Neutrophil (primary cell): ENCODE data around the gene BRSK2.
"Not testable (repeated sequence)": the region's sequence is repeated elsewhere in the genome, so short reads cannot be mapped to it uniquely, and the experiment has no call there.

Experiments
- H3K27ac ChIP-seq: fragments of 200-600 bp; sonication (generic); 2 replicates; pipeline ENCODE4 v1.5.1; 2016; ENCODE audit warnings: mild to moderate bottlenecking, moderate library complexity
- H3K27me3 ChIP-seq: fragments of 200-600 bp; sonication (generic); 2 replicates; pipeline ENCODE4 v1.6.0; 2016; ENCODE audit warnings: mild to moderate bottlenecking
- H3K36me3 ChIP-seq: fragments of 200-600 bp; sonication (generic); 2 replicates; pipeline ENCODE4 v1.5.1; 2017
- H3K4me1 ChIP-seq, 2 experiments: fragments of 200-600 bp in 1 of 2; sonication (generic) in 1 of 2; 1 replicate in 1 of 2; 2 replicates in 1 of 2; pipeline versions ENCODE4 v1.5.1 to v1.6.1; 2013 to 2016; ENCODE audit warnings: low read depth in 1 of 2, low read length in 1 of 2, mild to moderate bottlenecking in 1 of 2, moderate library complexity in 1 of 2; ENCODE audit not compliant: control insufficient read depth in 1 of 2, insufficient read depth in 1 of 2
- H3K4me3 ChIP-seq, 2 experiments: fragments of 200-600 bp in 1 of 2; sonication (generic) in 1 of 2; 1 replicate in 1 of 2; 2 replicates in 1 of 2; pipeline ENCODE4 v1.5.1; 2013 to 2016; ENCODE audit warnings: low read depth in 1 of 2, low read length in 1 of 2, mild to moderate bottlenecking in 1 of 2, moderate library complexity in 1 of 2
- H3K9me3 ChIP-seq: fragments of 200-600 bp; sonication (generic); 2 replicates; pipeline ENCODE4 v1.5.1; 2016
- TF ChIP-seq, protein P1 (sequence below): fragments of 200-600 bp; sonication (generic); IDR thresholded peaks from 2 replicates; pipeline ENCODE4 v1.5.1; 2016; ENCODE audit warnings: antibody characterized with exemption

The BRSK2 gene

DNA sequence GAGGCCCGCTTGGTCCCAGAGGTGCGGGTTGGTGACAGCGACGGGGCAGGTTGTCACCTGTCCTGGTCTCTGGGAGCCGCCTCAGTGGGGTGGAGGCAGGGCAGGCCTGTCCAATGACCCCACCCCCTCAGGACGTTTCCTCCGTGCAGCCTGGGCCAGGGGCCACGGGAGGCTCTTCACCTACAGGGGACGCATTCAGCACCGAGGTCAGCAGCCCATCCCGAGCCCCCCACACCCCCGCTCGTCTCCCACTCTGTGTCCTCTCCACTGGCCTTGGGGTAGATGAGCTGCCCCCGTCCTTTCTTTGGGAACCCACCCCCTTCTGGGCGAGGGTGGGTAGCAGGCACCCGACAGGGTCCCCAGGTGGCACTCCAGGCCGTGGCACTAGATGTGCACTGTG is 35.7 kb downstream of the BRSK2 start:
- Histone ChIP-seq H3K27ac (no peak overlapping the region), H3K36me3 (no peaks in the 10 kb centered on the region), H3K4me1 (no peaks in the 10 kb centered on the region), H3K4me3 (no peak overlapping the region), H3K9me3 (no peaks in the 10 kb centered on the region), H3K27me3 (no peaks in the 10 kb centered on the region)
- TF ChIP-seq, protein P1, sequence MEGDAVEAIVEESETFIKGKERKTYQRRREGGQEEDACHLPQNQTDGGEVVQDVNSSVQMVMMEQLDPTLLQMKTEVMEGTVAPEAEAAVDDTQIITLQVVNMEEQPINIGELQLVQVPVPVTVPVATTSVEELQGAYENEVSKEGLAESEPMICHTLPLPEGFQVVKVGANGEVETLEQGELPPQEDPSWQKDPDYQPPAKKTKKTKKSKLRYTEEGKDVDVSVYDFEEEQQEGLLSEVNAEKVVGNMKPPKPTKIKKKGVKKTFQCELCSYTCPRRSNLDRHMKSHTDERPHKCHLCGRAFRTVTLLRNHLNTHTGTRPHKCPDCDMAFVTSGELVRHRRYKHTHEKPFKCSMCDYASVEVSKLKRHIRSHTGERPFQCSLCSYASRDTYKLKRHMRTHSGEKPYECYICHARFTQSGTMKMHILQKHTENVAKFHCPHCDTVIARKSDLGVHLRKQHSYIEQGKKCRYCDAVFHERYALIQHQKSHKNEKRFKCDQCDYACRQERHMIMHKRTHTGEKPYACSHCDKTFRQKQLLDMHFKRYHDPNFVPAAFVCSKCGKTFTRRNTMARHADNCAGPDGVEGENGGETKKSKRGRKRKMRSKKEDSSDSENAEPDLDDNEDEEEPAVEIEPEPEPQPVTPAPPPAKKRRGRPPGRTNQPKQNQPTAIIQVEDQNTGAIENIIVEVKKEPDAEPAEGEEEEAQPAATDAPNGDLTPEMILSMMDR, result no peak

DNA sequence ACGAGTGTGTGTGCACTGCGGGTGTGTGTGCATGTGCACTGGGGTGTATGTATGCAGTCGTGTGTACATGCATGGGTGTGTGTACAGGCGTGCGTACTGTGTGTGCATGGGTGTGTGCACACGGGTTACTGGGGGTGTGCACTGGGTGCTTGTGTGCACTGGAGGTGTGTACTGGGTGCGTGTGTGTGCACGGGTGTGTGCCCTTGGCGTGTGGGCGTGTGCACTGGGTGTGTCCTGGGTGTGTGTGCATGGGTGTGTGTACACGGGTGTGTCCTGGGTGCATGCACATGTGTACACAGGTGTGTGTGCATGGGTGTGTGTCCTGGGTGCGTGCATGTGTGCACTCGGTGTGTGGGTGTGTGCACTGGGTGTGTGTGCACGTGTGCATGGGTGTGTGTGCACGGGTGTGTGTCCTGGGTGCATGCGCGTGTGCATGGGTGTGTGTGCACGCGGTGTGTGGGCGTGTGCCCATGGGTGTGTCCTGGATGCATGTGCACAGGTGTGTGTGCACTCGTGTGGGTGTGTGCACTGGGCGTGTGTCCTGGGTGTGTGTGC is 39.1 kb downstream of the BRSK2 start:
- Histone ChIP-seq H3K4me1 (no peaks in the 10 kb centered on the region), H3K27ac (no peak overlapping the region), H3K4me3 (no peak overlapping the region), H3K9me3 (no peaks in the 10 kb centered on the region), H3K27me3 (no peaks in the 10 kb centered on the region), H3K36me3 (no peaks in the 10 kb centered on the region)
- TF ChIP-seq, protein P1, result no peak

DNA sequence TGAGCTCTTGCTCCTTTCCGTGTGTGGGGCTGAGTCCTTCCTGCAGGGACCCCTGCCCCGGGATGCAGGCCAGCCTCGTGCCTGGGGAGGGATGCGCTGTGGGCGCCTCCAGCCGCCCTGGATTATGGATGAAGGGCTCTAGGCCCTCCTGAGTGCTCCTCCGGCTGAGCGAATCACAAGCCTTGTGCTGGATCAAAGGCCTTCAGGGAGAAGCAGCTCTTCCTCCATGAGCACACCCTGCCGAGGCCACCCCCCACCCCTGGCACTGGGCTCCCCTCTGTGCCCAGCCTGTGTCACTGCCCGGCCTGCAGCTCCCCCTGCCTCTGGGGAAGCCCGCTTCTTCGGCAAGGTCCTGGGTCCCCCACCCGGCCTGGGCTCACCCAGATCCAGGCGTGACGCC is 43.8 kb downstream of the BRSK2 start:
- TF ChIP-seq, protein P1, result no peak
- H3K36me3 ChIP-seq, result no peaks in the 10 kb centered on the region
- H3K27ac ChIP-seq, result no peak overlapping the region

DNA sequence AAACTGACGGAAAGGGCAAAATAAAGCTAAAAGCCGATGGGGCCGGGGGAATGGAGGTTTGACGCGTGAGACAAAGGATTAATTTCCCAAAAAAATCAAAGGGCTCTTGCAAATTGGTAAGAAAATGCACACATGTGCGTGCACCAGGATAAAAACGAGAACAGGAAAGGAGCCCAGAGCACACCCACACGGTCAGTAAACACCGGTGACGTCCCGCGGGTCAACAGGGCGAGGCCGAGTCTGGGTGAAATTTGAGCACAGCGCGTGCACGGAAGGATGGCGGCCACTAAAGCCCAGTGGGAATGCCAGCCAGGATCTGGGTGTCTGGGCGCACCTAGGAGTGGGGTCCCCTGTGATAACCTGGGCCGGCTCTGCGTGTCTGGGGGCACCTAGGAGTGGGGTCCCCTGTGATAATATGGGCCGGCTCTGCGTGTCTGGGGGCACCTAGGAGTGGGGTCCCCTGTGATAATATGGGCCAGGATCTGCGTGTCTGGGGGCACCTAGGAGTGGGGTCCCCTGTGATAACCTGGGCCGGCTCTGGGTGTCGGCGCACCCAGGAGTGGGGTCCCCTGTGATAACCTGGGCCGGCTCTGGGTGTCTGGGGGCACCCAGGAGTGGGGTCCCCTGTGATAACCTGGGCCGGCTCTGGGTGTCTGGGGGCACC is 44.4 kb downstream of the BRSK2 start:
- H3K9me3 ChIP-seq, result no peaks in the 10 kb centered on the region
- no peaks in the 10 kb centered on the region for H3K36me3 ChIP-seq
- peaks cover 24% of the 10 kb centered on the region for H3K27me3 ChIP-seq
- no peak overlapping the region for H3K27ac ChIP-seq
- no peaks in the 10 kb centered on the region for H3K4me1 ChIP-seq
- TF ChIP-seq, protein P1, result no peak
- H3K4me3 ChIP-seq, result no peak overlapping the region

More for the DNA sequence above, 43.8 kb downstream of the BRSK2 start:
- no peaks in the 10 kb centered on the region for H3K9me3 ChIP-seq
- H3K4me1 ChIP-seq, result no peaks in the 10 kb centered on the region
- peaks cover 24% of the 10 kb centered on the region for H3K27me3 ChIP-seq
- no peak overlapping the region for H3K4me3 ChIP-seq

DNA sequence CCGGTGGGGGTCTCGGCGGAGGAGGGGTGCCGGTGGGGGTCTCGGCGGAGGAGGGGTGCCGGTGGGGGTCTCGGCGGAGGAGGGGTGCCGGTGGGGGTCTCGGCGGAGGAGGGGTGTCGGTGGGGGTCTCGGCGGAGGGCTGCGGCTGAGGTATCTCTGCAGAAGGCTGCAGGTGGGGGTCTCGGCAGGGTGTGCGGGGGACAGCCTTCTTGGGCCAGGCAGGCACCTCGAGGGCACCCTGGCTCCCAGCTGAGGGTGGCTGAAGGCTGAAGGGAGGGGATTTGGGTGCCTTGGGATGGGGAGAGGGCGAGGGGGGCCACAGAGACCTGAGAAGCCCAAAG is 45.7 kb downstream of the BRSK2 start:
- H3K36me3 ChIP-seq, H3K9me3 ChIP-seq, H3K4me1 ChIP-seq, H3K4me3 ChIP-seq, H3K27ac ChIP-seq: not testable (repeated sequence)
- peaks cover 24% of the 10 kb centered on the region for H3K27me3 ChIP-seq

DNA sequence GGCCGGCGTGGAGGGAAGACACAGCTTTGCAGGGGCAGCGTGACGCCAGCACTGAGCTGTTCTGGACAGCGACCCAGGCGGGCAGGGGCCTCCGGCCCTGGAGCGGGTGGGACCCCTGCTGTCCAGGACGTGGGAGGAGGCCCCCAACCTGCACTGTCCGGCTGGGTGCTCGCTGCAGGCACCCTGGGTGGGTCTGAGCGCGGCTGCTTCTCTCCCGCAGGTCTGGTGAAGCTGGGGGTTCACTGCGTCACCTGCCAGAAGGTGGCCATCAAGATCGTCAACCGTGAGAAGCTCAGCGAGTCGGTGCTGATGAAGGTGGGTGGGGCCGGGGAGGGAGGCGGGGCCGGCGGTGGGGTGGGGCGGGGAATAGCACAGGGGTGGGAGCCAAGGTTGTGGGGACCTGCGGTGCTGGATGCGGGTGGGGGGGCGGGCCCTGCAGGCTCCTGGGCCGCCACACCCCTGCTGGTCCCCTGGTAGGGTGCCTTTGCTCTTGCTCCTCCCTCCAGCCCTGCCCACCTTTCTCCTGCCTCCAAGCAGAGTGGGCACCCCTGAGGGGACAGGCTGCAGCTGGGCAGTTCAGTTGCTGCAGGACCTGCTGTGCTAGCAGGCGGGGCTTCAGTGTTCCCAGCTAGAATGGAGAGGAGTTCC is 46.2 kb downstream of the BRSK2 start:
- no peaks in the 10 kb centered on the region for H3K36me3 ChIP-seq

More for the DNA sequence above, 46.2 kb downstream of the BRSK2 start:
- TF ChIP-seq, protein P1, result no peak
- no peaks in the 10 kb centered on the region for H3K4me1 ChIP-seq
- no peak overlapping the region for H3K4me3 ChIP-seq
- H3K27me3 ChIP-seq, result peaks cover 24% of the 10 kb centered on the region
- no peaks in the 10 kb centered on the region for H3K9me3 ChIP-seq
- H3K27ac ChIP-seq, result no peak overlapping the region
